PFSK-1 (cell line): ENCODE measurements around the gene TGM4.

Experiments
- POLR2AphosphoS5 ChIP-seq: IDR thresholded peaks from 2 replicates; pipeline ENCODE4 v1.6.1; 2012; ENCODE audit warnings: low read depth, mild to moderate bottlenecking, control low read depth, low read length, moderate library complexity
- SIN3A ChIP-seq: IDR thresholded peaks from 2 replicates; pipeline ENCODE4 v1.6.1; 2012; ENCODE audit warnings: mild to moderate bottlenecking, low read length, moderate library complexity, borderline replicate concordance; ENCODE audit not compliant: insufficient read depth
- TF ChIP-seq, protein P1 (sequence below), 2 experiments: IDR thresholded peaks; 2 replicates each; pipeline versions ENCODE4 v1.6.1 to v1.8.0; 2011 to 2012; ENCODE audit warnings: low read depth in 2 of 2, low read length in 2 of 2, control low read depth in 1 of 2, inconsistent platforms in 1 of 2, mild to moderate bottlenecking in 1 of 2, moderate library complexity in 1 of 2; ENCODE audit not compliant: insufficient read depth in 1 of 2

DNA sequence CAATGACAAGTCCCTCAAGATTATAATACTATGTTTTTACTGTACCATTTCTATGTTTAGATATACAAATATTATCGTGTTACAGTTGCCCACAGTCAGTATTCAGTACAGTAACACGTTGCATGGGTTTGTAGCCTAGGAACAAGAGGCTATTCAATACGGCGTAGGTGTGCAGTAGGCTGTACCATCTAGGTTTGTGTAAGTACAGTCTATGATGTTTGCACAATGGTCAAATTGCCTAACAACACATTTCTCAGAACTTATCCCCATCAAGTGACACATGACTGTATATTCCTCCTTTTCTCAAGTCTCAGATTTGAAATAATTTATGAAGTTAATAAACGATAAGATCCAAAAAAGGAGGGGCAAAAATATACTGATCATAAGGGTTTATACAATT lies 79.9 kb downstream of the TGM4 start:
- TF ChIP-seq POLR2AphosphoS5 (no peak), SIN3A (no peak)
- TF ChIP-seq, protein P1, sequence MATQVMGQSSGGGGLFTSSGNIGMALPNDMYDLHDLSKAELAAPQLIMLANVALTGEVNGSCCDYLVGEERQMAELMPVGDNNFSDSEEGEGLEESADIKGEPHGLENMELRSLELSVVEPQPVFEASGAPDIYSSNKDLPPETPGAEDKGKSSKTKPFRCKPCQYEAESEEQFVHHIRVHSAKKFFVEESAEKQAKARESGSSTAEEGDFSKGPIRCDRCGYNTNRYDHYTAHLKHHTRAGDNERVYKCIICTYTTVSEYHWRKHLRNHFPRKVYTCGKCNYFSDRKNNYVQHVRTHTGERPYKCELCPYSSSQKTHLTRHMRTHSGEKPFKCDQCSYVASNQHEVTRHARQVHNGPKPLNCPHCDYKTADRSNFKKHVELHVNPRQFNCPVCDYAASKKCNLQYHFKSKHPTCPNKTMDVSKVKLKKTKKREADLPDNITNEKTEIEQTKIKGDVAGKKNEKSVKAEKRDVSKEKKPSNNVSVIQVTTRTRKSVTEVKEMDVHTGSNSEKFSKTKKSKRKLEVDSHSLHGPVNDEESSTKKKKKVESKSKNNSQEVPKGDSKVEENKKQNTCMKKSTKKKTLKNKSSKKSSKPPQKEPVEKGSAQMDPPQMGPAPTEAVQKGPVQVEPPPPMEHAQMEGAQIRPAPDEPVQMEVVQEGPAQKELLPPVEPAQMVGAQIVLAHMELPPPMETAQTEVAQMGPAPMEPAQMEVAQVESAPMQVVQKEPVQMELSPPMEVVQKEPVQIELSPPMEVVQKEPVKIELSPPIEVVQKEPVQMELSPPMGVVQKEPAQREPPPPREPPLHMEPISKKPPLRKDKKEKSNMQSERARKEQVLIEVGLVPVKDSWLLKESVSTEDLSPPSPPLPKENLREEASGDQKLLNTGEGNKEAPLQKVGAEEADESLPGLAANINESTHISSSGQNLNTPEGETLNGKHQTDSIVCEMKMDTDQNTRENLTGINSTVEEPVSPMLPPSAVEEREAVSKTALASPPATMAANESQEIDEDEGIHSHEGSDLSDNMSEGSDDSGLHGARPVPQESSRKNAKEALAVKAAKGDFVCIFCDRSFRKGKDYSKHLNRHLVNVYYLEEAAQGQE (IDR thresholded peaks at IDR 0.05; ENCODE audit: insufficient read depth in 1 of 2, low read depth in 2 of 2, low read length in 2 of 2), result no peak
